ENCODE measurements around the gene RPS21. TPM values are rescaled to one million over a fixed set of nuclear protein-coding genes. Genes with fewer than 3 reads are reported as not detected.
A peak's percentile ranks its signal among the peaks of the same experiment; 100 is the strongest.

The RPS21 gene
- total and polyA plus RNA-seq, 9 of the 15 experiments (the other 6 are each of a cell fraction or from before 2014, with no cell fraction given) = 1,380 to 5,647 (median 3,091) TPM

DNA sequence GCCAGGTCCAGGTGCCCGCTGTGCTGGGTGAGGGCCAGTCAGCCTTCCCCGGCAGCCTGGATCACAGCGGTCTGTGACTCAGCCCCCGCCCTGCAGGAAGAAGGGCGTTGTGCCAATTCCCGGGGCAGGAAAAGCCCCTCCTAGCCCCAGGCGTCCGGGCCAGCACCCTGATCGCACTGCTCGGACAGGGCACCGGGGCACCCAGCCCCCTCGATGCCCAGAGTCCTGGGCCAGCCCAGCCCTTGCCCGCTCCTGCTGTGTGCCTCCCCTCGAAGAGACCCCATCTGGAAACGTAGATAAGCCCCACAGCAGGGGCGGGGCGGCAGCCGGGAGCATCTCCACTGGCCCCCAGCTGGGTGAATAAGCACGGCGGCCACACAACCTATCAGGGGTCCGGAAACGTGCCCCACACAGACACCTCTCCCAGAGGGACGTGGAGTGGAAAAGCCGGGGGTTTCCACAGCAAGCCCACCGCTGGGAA is 29.7 kb upstream of the RPS21 start (continued):
- no peak for TF ChIP-seq NR4A1 (CRISPR knock-in tag; IDR thresholded peaks at IDR 0.05)
- 0 out of 2 replicates have a peak, but pooled peaks have one; percentile 38 for TF ChIP-seq NR4A1 (tag; IDR thresholded peaks at IDR 0.05)
- peak; percentile 45; the same call in 1 of the 2 replicates for TF ChIP-seq GATA2 (CRISPR knock-in tag; IDR thresholded peaks at IDR 0.05)
- TF ChIP-seq ZNF589 (CRISPR knock-in tag; IDR thresholded peaks at IDR 0.05; ENCODE audit: low read depth) = 0 out of 2 replicates have a peak, but pooled peaks have one; percentile 27
- TF ChIP-seq, protein P1, sequence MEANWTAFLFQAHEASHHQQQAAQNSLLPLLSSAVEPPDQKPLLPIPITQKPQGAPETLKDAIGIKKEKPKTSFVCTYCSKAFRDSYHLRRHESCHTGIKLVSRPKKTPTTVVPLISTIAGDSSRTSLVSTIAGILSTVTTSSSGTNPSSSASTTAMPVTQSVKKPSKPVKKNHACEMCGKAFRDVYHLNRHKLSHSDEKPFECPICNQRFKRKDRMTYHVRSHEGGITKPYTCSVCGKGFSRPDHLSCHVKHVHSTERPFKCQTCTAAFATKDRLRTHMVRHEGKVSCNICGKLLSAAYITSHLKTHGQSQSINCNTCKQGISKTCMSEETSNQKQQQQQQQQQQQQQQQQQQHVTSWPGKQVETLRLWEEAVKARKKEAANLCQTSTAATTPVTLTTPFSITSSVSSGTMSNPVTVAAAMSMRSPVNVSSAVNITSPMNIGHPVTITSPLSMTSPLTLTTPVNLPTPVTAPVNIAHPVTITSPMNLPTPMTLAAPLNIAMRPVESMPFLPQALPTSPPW (CRISPR knock-in tag; IDR thresholded peaks at IDR 0.05) = peak; percentile 91
- peak; percentile 93 for TF ChIP-seq HMGN3 (IDR thresholded peaks at IDR 0.05; ENCODE audit: borderline replicate concordance, extremely low read depth, insufficient read length, low read depth, low read length)
- TF ChIP-seq MCM3 (IDR thresholded peaks at IDR 0.05) = no peak
- TF ChIP-seq KDM1A (IDR thresholded peaks at IDR 0.05) = no peak
- peak; percentile 61; the same call in 1 of the 2 replicates for TF ChIP-seq BHLHE40 (IDR thresholded peaks at IDR 0.05; ENCODE audit: low read length)
- TF ChIP-seq, protein P2, sequence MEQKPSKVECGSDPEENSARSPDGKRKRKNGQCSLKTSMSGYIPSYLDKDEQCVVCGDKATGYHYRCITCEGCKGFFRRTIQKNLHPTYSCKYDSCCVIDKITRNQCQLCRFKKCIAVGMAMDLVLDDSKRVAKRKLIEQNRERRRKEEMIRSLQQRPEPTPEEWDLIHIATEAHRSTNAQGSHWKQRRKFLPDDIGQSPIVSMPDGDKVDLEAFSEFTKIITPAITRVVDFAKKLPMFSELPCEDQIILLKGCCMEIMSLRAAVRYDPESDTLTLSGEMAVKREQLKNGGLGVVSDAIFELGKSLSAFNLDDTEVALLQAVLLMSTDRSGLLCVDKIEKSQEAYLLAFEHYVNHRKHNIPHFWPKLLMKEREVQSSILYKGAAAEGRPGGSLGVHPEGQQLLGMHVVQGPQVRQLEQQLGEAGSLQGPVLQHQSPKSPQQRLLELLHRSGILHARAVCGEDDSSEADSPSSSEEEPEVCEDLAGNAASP (IDR thresholded peaks at IDR 0.05) = no peak
- 0 out of 2 replicates have a peak, but pooled peaks have one; percentile 27 for TF ChIP-seq JUND (IDR thresholded peaks at IDR 0.05; ENCODE audit: borderline replicate concordance, low read depth, low read length)
- TF ChIP-seq JUND (tag; IDR thresholded peaks at IDR 0.05; ENCODE audit: borderline replicate concordance, low read depth, low read length) = no peak; the same call in 2 of the 3 replicates
- TF ChIP-seq GATAD2A (IDR thresholded peaks at IDR 0.05) = peak; percentile 96
- 0 out of 2 replicates have a peak, but pooled peaks have one; percentile 6 for TF ChIP-seq NFE2 (IDR thresholded peaks at IDR 0.05; ENCODE audit: low read depth)
- no peak for TF ChIP-seq HSF4 (CRISPR knock-in tag; IDR thresholded peaks at IDR 0.05; ENCODE audit: borderline replicate concordance)
- peak; percentile 84 for TF ChIP-seq TAL1 (IDR thresholded peaks at IDR 0.05)
- TF ChIP-seq ATF7 (IDR thresholded peaks at IDR 0.05) = peak; percentile 15; the same call in 1 of the 2 replicates
- TF ChIP-seq, protein P3, sequence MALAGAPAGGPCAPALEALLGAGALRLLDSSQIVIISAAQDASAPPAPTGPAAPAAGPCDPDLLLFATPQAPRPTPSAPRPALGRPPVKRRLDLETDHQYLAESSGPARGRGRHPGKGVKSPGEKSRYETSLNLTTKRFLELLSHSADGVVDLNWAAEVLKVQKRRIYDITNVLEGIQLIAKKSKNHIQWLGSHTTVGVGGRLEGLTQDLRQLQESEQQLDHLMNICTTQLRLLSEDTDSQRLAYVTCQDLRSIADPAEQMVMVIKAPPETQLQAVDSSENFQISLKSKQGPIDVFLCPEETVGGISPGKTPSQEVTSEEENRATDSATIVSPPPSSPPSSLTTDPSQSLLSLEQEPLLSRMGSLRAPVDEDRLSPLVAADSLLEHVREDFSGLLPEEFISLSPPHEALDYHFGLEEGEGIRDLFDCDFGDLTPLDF (CRISPR knock-in tag; IDR thresholded peaks at IDR 0.05) = no peak
- TF ChIP-seq, protein P4, sequence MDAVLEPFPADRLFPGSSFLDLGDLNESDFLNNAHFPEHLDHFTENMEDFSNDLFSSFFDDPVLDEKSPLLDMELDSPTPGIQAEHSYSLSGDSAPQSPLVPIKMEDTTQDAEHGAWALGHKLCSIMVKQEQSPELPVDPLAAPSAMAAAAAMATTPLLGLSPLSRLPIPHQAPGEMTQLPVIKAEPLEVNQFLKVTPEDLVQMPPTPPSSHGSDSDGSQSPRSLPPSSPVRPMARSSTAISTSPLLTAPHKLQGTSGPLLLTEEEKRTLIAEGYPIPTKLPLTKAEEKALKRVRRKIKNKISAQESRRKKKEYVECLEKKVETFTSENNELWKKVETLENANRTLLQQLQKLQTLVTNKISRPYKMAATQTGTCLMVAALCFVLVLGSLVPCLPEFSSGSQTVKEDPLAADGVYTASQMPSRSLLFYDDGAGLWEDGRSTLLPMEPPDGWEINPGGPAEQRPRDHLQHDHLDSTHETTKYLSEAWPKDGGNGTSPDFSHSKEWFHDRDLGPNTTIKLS (IDR thresholded peaks at IDR 0.05; ENCODE audit: borderline replicate concordance, low read depth) = no peak
- TF ChIP-seq, protein P5, sequence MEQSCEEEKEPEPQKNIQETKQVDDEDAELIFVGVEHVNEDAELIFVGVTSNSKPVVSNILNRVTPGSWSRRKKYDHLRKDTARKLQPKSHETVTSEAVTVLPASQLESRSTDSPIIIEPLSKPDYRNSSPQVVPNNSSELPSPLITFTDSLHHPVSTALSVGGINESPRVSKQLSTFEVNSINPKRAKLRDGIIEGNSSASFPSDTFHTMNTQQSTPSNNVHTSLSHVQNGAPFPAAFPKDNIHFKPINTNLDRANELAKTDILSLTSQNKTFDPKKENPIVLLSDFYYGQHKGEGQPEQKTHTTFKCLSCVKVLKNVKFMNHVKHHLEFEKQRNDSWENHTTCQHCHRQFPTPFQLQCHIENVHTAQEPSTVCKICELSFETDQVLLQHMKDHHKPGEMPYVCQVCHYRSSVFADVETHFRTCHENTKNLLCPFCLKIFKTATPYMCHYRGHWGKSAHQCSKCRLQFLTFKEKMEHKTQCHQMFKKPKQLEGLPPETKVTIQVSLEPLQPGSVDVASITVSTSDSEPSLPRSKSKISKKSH (CRISPR knock-in tag; IDR thresholded peaks at IDR 0.05) = no peak
- TF ChIP-seq RB1 (IDR thresholded peaks at IDR 0.05; ENCODE audit: low read depth) = peak; percentile 6; the same call in 1 of the 2 replicates
- TF ChIP-seq CREBBP (IDR thresholded peaks at IDR 0.05; ENCODE audit: low read depth, low read length) = no peak
- peak; percentile 93 for TF ChIP-seq DPF2 (IDR thresholded peaks at IDR 0.05)
